ENCODE results near the gene SYNGAP1.
"Not testable (repeated sequence)": the region's sequence is repeated elsewhere in the genome, so short reads cannot be mapped to it uniquely, and the experiment has no call there.

Gene SYNGAP1

DNA sequence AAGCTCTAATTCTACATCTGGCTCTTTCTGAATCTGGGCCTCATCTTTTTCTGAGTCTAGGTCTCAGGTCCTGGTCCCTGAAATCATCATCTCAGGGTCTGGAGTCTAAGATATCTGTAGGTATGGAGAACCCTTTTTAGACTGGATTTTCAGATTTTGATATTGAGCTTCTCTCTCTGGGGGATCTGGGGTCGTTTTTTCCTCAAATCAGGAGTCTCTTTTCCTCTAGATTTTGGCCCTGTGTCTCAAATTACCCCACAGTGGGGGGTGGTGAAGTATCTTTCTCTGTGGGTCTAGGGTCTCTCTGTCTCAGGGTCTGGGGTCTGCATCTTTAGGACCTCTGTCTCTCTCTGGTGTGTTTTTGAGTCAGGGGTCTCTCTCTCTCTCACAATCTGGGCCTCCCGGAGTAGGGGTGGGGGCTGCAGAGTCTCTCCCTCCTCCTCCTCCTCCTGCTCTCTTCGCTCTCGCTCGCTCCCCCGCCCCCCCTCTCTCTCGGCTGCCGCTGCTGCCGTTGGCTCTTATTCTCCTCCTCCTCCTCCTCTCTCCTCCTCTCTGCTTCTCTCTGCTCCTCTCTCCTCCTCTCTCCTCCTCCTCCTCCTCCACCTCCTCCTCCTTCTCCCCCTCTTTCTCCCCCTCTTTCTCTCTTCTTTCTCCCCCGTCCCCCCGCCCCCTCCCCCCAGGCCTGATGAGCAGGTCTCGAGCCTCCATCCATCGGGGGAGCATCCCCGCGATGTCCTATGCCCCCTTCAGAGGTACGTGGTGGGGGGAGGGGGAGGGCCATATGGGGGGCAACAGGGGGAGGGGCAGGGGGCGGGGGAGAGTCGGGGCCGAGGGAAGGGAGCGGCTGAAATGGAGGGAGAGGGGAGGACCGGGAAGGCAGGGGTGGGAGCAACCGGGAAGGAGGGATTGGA is at the start of gene SYNGAP1:
Gene SYNGAP1 (plus strand): TSS at position 486 of the 911 bp plus-strand sequence. CDS start 200 bp downstream, at position 686.
- peak within 1 kb of the TSS; percentile 90 for H3K27ac ChIP-seq
- no peak for DNase-seq (ENCODE audit: low read depth, low spot score)

- not testable (repeated sequence) for DNase-seq (ENCODE audit: low read depth, low spot score); H3K27ac ChIP-seq
Observed at GRCh38 chr6:33371901-33372300, 48.0 kb upstream of the SYNGAP1 start.

DNA sequence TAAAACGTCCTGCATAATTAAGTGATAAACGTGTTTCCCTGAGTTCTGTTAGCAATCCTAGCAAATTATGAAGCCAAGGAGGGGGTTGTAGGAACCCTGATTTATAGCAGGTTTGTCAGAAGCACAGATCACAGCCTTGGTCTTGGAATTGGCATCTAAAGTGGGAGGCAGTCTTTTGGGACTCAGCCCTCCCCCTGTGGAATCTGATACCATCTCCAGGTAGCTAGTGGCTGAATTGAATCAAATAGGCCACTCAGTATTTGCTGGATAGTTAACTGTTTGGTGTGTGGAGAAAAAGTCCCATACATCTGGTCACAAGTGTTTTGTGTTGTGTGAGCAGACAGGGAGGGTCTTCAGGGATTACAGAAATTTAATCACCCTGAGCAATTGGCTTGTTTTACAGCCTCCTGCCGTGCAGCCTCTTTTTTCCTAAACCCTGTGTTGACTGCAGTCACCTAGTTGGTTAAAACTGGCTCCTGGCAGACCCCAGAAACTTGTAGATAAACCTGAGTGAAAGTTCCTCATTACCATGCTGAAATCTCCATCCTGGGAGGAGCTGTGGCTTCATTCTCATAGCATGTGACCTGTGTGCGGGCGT is 47.2 kb upstream of the SYNGAP1 start:
- H3K27ac ChIP-seq: no peak overlapping the region
- no peak for DNase-seq (ENCODE audit: low read depth, low spot score)

GRCh38 chr6:33373960-33374910 is 45.6 kb upstream of the SYNGAP1 start:
- H3K27ac ChIP-seq: peak overlapping the region; percentile 0
- no peak for DNase-seq (ENCODE audit: low read depth, low spot score)

DNA sequence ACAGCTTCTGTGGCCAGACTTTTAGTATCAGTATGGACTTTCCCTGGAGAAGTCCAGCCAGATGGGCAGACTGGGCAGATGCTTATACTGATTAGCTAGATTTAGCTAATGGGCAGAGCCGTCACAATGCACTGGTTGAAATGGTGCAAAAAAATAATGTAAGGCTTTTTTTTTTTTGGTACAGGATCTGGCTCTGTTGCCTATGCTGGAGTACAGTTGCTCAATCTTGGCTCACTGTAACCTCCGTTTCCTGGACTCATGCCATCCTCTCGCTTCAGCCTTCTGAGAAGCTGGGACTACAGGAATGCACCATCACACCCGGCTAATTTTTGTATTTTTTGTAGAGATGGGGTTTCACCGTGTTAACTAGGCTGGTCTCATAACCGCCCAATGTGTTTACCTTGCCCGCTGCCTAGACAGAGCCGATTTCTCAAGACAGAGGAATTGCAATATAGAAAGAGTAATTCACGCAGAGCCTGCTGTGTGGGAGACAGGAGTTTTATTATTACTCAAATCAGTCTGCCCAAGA is 44.7 kb upstream of the SYNGAP1 start:
- DNase-seq (ENCODE audit: low read depth, low spot score): peak; percentile 37
- peak overlapping the region; percentile 52 for H3K27ac ChIP-seq

DNA sequence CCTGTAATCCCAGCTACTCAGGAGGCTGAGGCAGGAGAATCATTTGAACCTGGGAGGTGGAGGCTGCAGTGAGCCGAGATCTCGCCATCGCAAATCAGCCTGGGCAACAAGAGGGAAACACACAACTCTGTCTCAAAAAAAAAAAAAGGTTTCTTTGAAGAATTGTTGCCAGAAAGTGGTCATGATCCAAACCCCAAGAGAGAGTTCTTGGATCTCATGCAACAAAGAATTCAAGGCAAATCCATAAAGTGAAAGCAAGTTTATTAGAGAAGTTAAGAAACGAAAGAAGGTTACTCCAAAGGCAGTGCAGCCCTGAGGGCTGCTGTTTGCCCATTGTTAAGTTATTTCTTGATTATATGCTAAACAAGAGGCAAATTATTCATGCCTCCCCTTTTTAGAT is 42.7 kb upstream of the SYNGAP1 start:
- no peak overlapping the region for H3K27ac ChIP-seq
- DNase-seq (ENCODE audit: low read depth, low spot score): no peak

- H3K27ac ChIP-seq; DNase-seq (ENCODE audit: low read depth, low spot score): not testable (repeated sequence)
Observed at GRCh38 chr6:33379184-33379583, 40.7 kb upstream of the SYNGAP1 start.

DNA sequence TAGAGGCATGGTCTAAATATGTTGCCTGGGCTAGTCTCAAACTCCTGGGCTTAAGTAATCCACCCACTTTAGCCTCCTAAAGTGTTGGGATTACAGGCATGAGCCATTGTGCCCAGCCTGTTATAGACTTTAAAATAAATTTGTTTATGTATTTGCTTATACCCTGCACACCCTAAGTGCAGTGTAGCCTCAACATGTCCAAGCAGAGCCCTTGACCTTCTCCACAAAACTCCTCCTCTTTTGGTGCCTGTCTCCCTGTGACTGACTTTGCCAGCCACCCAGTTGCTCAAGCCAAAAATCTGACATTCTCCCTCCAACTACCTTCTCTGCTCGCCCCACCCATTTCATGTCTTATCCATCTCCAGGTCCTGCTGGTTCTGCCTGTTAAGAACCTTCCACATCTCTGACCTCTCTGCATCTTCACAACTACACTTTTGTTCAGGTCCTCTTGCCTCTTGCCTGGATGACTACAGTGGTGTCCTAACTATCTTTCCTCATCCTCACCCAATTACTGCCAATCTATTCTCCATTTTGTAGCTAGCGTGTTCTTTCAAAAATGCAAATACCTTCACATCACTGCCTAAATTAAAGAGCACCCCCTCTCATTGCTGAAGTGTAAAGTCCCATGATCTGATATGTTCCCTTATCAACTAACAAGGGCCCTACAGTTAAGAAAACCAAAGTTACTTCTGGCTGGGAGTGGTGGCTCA is 39.4 kb upstream of the SYNGAP1 start:
- H3K27ac ChIP-seq: no peak overlapping the region

DNA sequence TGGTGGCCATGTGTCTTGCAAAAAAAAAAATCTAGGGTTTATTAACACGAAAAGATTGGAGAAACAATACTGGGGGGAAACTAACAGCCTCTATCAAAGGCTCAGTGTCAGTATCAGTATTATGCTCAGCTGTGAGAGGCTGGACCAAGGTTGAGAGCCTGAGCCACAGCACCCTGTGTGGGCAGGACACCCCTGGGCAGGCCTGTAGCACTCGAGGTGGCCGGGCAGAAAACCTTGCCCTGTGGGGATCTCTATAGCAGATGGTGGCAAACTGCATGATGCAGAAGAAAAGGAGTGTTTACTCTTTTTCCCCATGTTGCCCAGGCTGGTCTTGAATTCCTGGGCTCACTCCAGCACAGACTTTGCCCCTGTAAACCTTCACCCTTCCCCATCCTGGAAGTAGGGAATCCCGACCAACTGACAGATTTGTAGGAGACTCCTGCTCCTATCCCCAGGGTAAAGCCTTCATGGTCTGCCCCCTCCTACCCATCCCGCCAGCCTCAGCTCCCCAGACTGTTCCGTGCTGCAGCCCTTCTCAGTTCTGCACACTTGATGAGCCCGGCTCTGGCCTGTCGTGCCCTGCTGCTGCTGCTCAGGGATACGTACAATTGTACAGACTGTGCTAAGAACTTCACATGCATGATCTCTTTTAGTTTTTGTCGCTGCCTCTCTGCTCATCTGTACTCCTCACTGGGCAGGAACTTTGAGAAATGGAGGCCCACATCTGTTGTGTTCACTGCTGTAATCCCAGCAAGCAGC is 36.3 kb upstream of the SYNGAP1 start:
- no peak for DNase-seq (ENCODE audit: low read depth, low spot score)
- no peak overlapping the region for H3K27ac ChIP-seq

More for the DNA sequence above, 39.4 kb upstream of the SYNGAP1 start:
- no peak for DNase-seq (ENCODE audit: low read depth, low spot score)

DNA sequence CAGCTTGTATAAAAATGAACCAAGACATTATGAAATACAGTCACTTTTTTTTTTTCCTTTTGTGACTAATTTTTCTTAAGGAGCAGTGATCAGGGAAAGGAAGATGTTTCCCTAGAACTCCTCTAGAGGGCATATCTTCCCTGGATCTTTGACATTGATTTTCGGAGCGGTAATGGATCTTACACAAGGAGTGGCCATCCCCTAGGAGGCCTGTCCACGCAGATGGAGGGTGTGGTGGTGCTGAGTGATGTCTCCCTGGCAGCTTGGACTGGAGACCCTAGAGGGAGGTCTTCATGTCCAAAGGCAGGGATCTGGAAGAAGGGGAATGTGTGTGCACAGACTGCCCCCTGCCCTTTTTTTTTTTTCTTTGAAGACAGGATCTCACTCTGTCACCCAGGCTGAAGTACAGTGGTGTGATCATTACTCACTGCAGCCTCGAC is 35.3 kb upstream of the SYNGAP1 start:
- DNase-seq (ENCODE audit: low read depth, low spot score): no peak
- H3K27ac ChIP-seq: no peak overlapping the region

GRCh38 chr6:33390173-33390572 is 29.7 kb upstream of the SYNGAP1 start:
- H3K27ac ChIP-seq: peak overlapping the region; percentile 94
- no peak for DNase-seq (ENCODE audit: low read depth, low spot score)

DNA sequence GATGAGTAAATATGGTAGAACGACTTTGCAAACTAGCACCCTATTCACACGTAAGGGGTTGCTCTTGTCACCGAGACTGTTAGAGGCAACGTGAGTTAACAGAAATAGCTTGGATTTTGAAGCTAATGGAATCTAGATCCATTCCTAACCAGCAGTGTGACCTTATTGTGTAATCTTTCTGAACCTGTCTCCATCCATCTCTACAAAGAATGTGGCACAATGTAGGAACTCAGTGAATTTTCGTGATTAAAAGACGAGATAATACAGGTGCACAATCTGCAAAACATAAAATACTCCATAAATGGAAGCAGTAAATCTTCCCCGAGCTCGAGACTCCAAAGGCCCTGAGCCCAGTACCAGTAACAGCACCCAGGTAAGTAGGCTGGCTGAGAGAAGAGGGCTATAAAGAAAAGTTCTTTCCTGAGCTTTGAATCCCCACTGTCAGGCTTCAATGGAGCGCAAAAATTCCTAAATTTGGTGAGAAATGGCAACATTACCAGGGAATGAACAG is 29.0 kb upstream of the SYNGAP1 start:
- DNase-seq (ENCODE audit: low read depth, low spot score): no peak
- peak overlapping the region; percentile 94 for H3K27ac ChIP-seq

DNA sequence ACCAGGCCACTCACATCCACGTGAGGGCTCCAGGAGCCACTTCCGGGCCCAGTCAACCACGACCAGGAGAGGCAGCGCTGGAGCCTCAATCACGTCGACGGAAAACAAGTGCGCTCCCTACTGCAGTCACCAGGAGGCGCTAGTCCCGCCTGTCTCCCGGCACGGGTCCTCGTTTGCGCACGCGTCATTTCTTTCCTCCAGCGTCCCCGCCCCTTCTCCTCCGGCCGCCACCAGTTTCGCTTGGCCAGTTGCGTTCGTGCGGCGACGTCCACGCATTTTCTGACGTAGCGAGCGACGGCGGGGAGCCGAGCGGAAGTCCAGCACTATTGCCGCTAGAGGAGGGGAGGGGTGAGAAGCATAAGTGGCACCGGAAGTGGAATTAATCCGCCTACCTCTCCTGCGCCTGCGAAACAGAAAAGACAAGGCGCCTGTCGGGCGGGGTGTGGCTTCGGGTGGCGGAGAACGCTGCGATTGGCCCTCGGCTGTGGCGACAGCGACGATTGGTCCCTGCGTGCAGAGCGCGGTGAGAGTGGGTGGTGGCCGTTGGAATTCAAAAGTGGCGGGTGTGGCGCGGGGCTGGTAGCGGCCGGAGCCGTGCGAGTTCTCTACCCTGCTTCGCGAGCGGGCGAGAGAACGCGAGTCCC is 28.5 kb upstream of the SYNGAP1 start, which contains the start of gene KIFC1:
Gene KIFC1 (plus strand): TSS at position 546 of the 644 bp plus-strand sequence. CDS start 163 bp downstream, outside the sequence.
- H3K27ac ChIP-seq: peak within 1 kb of the TSS; percentile 94
- DNase-seq (ENCODE audit: low read depth, low spot score): peak; percentile 100

DNA sequence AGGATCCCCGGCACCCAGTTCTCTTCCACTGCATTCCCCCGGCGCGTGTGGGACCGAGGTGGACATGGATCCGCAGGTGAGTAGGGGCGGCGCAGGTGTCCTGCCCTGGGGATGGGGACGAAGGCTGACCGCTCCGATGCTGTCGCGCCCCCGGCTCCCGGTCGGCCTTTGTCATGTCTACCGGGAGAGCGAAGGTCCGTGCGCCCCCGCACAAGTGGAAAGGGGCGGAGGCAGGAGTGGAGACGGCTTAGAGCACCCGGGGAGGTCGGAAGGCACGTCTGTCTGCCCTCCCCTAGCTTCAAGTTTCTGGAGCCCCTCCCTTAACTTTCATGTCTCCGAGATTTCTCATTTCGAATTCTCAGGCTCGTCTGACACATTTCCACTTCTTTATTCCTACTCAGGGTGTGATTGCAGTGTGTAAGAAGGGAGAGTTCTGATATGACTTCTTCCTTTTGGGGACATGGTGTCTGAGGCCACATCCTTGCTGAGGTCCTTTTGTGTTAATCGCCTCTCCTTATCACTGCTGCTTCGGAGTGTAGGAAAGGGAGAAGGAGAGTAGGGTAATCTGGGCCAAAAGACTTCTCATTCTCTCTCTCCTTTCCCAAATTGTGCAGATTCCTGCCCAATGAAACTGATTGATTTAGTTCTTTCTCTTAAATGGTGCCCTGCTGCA is 27.8 kb upstream of the SYNGAP1 start:
- DNase-seq (ENCODE audit: low read depth, low spot score): no peak

DNA sequence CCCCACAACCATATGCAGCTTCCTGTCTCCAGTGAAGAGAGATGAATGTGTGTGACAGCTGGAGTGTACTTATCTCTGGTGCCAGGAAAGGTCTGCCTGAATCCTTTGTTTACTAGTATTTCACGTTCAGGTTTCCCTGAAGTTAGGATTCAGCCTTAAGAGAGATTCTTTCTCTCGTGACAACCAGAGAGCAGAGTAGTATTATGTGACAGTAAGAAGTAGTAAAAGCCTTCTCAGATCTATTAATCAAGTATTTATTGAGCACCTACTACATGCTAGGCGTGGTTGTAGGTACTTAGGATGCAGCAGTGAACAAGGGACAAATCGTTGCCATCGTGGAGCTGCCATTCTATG is 27.3 kb upstream of the SYNGAP1 start:
- no peak for DNase-seq (ENCODE audit: low read depth, low spot score)
- peak overlapping the region; percentile 94 for H3K27ac ChIP-seq

More for the DNA sequence above, 27.8 kb upstream of the SYNGAP1 start:
- H3K27ac ChIP-seq: peak overlapping the region; percentile 94

GRCh38 chr6:33392979-33393378 is 26.9 kb upstream of the SYNGAP1 start:
- DNase-seq (ENCODE audit: low read depth, low spot score): no peak
- no peak overlapping the region for H3K27ac ChIP-seq

DNA sequence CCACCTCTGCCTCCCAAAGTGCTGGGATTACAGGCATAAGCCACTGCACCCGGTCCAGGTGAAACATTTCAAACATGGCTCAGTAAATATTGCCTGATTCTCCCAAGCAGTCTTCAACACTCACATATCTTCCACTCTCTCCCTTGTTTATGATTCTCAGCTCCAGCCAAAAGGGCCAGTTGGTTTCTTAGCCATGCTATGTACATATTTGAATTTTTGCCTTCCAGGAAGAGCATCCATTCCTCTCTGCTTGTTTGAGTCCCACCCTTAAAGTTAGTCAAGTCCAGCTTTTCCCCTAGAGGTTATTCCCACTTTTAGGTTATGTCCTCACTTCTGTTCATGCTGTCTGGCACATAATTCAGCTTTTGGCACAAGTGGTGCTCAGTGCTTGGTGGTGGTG is 22.3 kb upstream of the SYNGAP1 start:
- DNase-seq (ENCODE audit: low read depth, low spot score): no peak

More for the DNA sequence above, 22.3 kb upstream of the SYNGAP1 start:
- H3K27ac ChIP-seq: no peak overlapping the region

All from epithelial cell of prostate (primary cell).